Activated CD4-positive, alpha-beta T cell treated with anti-CD3 and anti-CD28 coated beads, Interleukin-2, amount 50 U/mL, for 48 hours (primary cell): ENCODE measurements around the gene NCLN.
A peak's percentile ranks its signal among the peaks of the same experiment; 100 is the strongest.
"Not testable (repeated sequence)": the region's sequence is repeated elsewhere in the genome, so short reads cannot be mapped to it uniquely, and the experiment has no call there.

ENCODE experiments used
- DNase-seq, 2 experiments: peaks; one replicate each; pipeline ENCODE4 v3.0.0-alpha.2; 2020

The NCLN gene, protein sequence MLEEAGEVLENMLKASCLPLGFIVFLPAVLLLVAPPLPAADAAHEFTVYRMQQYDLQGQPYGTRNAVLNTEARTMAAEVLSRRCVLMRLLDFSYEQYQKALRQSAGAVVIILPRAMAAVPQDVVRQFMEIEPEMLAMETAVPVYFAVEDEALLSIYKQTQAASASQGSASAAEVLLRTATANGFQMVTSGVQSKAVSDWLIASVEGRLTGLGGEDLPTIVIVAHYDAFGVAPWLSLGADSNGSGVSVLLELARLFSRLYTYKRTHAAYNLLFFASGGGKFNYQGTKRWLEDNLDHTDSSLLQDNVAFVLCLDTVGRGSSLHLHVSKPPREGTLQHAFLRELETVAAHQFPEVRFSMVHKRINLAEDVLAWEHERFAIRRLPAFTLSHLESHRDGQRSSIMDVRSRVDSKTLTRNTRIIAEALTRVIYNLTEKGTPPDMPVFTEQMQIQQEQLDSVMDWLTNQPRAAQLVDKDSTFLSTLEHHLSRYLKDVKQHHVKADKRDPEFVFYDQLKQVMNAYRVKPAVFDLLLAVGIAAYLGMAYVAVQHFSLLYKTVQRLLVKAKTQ

DNA sequence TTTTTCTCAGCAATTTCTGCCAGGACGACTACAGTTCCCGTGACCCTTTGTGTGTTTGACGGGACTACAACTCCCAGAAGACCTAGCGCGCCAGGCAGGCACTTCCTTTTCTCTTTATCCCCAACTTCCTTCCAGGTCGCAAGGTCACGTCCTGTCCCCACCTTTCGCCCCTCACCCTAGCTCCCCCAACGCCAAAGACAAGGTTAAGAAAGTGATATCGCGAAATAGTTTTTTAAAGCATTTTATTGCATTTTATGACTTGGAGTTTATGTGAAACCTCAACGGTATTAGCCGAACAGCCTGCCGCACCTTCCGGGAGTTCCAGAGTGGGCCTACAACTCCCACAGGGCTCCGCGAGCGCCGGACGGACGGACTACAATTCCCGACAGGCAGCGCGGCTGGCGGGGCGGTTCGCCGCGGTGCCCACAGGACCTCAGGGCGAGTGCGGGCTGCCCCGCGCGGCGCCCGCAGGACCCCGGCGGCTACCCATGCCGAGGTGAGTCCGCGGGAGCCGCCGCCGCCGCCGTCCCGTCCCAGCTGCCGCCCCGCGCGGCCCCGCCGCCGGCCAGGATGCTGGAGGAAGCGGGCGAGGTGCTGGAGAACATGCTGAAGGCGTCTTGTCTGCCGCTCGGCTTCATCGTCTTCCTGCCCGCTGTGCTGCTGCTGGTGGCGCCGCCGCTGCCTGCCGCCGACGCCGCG lies at the start of gene NCLN:
Gene NCLN (plus strand): TSS at position 470 of the 699 bp plus-strand sequence. CDS start 101 bp downstream, at position 571.
- DNase-seq = peak; percentile 93 to 94

DNA sequence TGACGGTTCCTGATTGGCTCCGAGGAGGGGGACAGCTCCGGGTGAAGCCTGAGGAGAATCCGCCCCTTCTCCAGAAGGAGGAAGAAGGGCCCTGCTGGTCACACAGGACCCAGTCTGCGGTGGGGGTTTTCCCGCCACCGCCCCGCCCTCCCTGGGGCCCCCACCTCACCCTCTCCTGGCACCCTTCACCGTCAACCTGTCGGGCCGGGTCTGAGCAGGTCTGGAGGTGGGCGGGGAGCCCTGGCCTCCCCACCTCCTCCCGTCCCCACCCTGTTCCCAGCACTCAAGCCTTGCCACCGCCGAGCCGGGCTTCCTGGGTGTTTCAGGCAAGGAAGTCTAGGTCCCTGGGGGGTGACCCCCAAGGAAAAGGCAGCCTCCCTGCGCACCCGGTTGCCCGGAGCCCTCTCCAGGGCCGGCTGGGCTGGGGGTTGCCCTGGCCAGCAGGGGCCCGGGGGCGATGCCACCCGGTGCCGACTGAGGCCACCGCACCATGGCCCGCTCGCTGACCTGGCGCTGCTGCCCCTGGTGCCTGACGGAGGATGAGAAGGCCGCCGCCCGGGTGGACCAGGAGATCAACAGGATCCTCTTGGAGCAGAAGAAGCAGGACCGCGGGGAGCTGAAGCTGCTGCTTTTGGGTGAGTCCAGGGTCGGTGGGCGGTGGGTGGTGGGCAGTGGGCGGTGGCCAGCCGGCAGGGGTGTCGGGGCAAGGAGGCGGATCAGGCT lies 49.6 kb upstream of the NCLN start, which contains the start of gene GNA15:
Gene GNA15 (plus strand): TSS at position 73 of the 723 bp plus-strand sequence. CDS start 418 bp downstream, at position 491.
- peak; percentile 57 to 66 for DNase-seq

DNA sequence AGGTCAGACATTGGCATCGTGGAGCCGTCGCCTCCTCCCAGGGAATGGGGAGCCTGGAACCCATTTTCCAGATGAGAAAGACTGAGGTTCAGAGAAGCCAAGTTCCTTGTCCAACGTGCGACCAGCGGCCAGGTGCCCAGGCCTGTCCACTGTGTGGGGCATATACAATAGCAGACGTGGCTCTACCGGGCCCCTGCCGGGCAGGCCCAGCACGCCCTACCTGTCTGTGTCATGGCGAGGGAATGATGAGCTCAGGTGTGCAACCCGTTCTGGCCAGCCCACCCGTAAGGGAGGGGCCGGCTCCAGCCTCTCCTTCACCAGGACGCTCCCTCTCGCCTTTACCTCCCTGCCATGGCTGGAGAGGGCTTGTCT lies 49.1 kb upstream of the NCLN start:
- DNase-seq = no peak

DNA sequence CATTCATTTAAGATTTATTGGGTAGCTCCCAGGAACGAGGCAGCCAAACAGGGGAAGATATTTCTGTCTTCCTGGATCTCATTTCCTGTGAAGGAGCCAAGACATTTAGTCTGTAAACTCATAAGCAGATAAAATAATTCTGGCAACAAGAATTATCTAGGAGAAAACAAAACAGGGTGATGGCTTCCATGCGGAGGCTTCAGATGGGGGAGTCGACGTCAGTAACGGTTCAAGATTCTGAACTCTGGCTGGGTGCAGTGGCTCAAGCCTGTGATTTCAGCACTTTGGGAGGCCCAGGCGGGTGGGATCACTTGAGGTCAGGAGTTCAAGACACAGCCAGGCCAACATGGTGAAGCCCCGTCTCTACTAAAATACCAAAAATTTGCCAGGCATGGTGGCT lies 48.6 kb upstream of the NCLN start:
- DNase-seq = no peak

DNA sequence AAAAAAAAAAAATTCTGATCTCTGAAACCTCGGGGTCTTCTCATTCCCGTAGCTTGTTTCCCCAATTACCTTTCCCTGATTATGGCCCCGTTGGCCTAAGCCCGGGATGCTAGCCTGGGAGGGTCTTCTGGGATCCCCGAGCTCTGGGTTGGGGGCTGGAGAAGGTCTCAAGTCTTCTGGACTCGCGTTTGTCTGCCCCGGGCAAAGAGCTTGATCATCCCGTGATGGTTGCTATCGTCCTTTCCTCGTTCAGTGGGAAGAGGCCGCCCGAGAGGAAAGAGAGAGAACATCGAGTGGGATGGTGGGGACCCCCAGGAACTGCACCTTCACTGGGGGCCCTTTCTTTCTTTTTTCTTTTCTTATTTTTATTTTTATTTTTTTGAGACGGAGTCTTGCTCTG lies 47.5 kb upstream of the NCLN start:
- no peak for DNase-seq

DNA sequence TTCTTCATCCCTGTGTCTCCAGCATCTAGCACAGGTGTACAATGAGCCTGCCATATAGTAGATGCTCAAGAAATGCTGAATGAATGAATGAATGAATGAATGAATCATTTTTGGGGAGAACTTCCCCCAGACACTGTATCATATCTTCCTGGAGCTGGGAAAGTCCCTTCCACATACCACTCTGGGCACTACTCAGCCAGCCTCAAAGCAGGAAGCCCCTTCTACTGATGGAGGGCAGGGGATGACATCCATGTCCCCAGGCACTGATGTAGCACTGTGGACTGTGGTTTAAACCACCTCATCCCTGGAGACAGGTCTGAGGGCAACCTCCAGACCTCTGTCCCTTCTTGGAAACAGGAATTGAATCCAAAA lies 45.1 kb upstream of the NCLN start:
- no peak for DNase-seq

DNA sequence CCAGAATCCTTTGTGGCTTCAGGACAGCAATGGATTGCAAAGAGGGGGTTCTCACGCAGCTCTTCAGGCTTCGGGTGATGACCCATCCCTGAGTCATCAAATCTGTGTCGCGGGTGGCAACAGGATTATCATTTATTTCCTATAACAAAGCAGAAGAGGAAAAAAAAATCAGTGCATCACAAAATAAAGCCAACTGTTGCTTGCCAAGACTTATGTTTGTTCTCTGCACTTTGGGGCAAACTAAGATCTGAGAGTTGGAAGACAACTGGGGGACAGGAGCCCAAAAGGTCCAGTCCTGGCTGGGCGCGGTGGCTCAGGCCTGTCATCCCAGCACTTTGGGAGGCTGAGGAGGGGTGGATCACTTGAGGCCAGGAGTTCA lies 43.4 kb upstream of the NCLN start:
- DNase-seq = peak; percentile 63 to 70

DNA sequence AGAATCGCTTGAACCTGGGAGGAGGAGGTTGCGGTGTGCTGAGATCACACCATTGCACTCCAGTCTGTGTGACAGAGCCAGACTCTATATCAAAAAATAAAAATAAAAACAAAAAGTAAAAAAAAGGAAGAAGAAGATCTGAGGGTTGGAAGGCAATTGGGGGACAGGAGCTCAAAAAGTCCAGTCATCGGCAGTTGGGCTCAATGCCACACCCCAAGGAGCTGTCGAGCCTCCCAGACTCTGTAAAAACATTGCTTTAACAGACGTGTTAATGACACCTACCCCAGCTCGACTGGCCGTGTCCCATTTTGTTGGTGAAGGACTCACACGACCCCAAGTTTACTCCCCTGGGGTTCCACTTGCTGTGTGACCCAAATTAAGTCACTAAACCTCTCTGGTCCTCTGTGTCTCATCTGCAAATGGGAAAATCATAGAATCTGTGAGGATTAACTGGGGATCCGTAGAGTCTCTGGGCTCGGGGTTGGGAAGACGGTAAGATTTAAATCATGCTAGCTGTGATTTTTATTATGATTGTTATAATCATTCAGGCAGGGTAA lies 42.9 kb upstream of the NCLN start:
- no peak for DNase-seq

DNA sequence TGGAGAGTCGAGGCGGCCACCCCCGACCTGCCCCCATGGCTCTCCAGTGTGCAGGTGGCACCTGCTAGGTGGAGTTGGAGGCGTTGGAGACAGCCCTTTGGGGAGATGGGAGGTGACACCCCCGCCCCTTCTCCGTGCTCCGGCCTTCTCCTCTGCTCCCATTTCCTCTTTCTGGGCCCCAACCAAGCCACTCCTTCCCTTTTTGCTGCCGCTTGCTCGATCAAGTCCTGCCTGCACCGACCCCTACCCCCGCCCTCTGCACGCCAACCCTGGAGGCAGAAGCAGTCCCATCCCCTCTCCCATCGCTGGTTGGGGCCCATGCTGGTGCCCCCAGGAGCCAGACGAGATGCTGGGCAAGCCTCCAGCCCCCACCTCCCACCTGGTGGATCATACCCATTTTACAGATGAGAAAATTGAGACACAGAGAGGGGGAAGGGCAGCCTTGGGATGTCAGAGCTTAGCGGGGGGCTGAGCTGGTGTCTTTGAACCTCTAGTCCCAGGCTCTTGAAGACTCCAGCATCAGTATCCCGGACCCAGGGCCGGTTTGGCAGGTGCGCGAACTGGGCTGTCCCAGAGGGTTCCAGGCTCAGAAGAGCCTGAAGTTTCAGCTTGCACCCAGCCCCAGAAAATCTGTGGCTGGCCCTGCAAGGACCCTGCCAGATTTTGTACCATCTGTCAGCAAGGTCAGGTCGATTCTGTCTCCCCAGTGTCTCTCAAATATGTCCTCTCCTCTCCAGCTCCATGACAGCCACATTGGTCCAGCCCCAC lies 39.6 kb upstream of the NCLN start:
- DNase-seq = no peak

DNA sequence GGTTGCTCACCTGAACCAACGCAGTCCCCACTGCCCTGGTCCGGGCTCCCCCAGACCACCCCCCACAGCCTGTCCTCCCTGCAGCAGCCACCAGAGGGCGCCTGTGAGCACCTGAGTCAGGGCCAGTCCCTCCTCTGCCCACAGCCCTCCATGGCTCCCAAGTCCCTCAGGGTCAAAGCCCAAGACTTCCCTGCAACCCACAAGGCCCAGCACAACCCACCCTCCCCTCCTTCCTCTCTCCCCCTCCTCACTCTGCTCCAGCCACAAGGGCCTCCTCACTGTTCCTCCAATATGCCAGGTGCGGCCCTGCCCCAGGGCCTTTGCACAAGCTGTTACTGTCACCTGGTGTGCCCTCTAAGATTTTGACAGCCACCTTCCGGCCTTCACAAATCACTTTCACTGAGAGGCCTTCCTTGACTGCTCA lies 39.0 kb upstream of the NCLN start:
- peak; percentile 81 to 84 for DNase-seq

DNA sequence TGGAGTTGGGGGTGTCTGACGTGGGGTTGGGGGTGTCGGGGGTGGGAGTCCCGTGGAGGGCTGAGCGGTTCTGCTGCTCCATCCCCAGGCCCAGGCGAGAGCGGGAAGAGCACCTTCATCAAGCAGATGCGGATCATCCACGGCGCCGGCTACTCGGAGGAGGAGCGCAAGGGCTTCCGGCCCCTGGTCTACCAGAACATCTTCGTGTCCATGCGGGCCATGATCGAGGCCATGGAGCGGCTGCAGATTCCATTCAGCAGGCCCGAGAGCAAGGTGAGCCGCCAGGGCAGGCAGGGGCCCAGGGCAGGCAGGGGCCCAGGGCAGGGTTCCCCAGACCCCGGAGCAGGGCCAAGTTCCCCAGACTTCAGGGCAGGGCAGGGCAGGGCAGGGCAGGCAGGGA lies 37.2 kb upstream of the NCLN start:
- no peak for DNase-seq

DNA sequence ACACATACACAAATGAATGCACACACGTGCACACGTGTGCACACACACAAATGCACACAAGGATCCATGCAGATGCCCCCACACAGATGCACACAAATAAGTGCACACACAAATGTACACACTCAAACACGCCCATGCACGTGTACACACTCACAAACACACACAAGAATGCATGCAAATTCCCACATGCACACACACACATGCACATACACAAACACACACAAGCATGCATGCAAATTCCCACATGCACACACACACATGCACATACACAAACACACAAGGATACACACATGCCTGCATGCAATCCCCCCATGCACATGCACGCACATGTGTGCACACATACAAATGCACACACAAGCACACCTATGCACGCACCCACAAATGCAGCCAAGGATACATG lies 36.6 kb upstream of the NCLN start:
- no peak for DNase-seq

DNA sequence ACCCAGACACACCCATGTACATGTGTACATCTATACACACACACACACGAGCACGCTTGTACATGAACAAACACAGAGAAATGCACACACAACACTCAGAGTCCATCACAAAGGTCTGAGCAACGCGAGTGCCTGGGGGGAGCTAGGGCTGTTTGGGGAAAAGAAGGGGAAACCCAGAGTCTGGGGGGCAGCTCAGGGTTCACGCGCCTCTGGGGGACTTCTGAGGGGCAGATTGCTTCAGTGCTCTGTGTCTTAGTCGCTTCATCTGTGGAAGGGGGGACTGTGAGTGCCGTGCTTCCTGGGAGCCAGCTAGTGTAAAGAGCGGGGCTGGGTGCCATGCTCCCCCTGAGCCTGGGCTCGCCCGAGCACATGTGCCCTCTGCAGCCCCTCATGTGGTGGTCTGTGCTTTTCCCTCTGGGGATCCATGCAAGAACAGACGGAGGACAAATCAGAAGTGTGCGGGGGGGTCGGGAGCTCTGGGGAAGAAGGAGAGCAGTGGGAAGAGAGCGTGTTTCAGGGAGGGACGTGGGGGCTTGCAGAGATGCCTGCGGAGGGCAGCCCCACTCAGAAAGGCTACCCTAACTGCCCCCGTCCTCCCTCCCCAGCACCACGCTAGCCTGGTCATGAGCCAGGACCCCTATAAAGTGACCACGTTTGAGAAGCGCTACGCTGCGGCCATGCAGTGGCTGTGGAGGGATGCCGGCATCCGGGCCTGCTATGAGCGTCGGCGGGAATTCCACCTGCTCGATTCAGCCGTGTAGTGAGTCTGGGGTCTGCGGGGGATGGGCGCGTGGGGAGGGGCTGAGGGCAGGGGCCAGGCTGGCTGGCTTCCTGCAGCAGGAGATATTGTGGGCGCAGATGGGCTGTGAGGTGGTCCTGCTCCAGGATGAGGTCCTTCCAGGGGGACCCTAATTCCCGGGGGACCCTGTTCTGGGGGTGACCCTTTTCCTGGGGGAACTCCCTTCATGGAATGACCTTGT lies 35.9 kb upstream of the NCLN start:
- DNase-seq = no peak

DNA sequence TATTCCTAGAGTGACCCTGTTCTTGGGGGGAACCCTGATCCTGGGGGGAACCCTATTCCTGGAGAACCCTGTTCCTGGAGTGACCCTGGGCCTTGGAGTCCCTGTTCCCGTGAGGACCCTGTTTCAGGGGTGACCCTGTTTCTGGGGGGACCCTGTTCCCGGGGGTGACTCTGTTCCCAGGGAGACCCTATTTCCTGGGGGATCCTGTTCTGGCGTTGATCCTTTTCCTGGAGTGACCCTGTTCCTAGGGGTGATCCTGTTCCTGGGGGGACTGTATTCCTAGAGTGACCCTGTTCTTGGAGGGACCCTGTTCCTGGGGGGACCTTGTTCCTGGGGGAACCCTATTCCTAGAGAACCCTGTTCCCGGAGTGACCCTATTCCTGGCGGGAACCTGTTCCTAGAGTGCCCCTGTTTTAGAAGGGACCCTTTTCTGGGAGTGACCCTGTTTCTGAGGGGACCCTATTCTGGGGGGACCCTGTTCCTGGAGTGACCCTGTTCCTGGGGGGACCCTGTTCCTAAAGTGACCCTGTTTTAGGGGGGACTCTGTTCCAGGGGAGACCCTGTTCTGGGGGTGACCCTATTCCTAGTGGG lies 34.9 kb upstream of the NCLN start:
- DNase-seq = no peak

DNA sequence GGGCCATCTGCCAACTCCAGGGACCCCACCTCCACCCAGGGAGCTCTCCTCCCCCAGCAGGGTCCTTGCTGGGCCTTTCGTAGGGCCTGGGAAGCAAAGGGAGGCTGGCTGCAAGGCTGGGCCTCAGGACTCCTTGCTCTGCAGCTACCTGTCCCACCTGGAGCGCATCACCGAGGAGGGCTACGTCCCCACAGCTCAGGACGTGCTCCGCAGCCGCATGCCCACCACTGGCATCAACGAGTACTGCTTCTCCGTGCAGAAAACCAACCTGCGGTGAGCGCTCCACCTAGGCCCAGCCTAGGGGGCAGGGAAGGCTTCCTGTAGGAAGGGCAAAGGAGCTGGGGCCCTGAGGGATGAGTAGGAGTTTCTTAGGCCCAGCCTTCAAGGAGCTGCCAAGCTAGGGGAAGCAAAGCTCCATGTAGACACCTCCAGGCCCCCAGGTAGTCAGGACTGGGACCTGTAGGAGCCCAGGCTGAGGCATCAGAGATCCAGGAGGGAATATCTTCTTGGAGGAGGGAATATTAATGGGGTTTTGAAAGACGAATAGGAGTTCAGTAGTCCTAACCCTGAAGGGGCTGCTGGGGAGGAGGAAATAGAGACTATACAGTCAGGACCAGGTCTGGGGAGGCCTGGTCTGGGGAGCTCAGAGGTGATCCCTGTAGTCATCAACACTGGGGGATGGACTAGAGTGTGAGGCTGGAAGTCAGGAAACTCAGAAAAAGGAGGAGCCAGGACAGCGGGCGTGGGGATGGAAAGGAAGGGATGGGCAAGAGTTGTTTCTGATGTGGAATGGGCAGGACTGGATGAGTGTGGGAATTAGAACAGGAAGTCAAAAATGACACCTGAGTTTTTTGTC lies 33.9 kb upstream of the NCLN start:
- no peak for DNase-seq

DNA sequence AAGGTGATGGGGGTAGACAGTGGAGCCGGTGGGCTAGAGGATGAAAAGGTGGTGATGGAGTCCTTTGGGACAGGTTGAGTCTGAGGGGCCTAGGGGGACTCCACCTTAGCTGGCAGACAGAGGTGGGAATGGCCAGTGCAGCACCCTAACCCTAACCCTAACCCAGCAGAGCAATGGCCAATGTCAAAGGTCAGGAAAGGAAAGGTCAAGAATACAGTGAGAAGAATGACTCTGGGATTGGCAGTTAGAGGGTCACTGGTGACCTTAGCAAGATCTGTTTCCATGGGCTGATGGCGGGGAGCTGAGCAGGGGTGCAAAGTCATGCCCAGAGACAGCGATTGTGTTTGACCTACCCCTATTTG lies 33.3 kb upstream of the NCLN start:
- no peak for DNase-seq

DNA sequence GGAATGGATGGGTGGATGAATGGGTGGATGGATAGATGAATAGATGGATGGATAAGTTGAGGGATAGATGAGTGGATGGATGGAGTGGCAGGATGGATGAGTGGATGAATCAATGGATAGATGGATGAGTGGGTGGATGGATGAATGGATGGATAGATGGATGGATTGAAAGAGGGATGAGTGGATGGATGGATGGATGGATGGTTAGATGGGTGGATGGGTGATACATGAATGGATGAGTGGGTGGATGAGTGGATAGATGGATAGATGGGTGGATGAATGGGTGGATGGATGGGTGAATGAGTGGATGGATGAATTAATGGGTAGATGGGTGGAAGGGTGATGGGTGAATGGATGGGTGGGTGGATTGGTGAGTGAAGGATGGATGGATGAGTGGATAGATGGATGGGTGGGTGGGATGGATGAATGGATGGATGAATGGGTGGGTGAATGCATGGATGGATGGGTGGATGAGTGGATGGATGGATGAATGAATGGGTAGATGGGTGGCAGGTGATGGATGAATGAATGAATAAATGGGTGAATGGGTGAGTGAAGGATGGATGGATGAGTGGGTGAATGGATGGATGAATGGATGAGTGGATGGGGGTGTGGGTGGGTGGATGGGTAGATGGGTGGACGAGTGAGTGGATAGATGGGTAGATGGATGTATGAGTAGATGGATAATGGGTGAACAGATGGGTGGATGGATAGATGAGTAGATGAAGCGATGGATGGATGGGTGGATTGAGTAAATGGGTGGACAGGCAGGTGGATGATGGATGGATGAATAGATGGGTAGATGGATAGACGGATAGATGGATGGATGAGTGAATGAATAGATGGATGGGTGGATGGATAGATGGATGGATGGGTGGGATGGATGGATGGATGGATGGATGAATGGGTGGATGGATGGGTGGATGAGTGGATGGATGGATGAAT lies 32.2 kb upstream of the NCLN start:
- no peak for DNase-seq

DNA sequence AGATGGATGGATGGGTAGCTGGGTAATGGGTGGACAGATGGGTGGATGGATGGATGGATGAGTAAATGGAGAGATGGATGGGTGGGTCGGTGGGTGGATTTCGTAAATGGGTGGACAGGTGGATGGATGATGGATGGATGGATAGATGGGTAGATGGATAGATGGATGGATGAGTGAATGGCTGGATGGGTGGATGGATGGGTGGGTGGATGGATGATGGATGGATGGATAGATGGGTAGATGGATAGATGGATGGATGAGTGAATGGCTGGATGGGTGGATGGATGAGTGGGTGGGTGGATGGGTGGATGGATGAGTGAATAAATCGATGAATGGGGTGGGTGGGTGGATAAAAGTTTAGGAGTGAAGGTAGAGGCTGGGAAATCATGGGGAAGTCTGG lies 31.3 kb upstream of the NCLN start:
- DNase-seq = not testable (repeated sequence)
